HL-60 (cell line): Measurements from ENCODE around the gene SEPTIN10.

Experiments
- DNase-seq, 2 experiments: peaks; one replicate each; pipeline ENCODE4 v3.0.0-alpha.2; 2010 to 2020; ENCODE audit warnings: low read depth in 1 of 2, low spot score in 1 of 2
- H3K27ac ChIP-seq: fragments of 250-450 bp; sonication (Bioruptor Pico); replicated peaks from 2 replicates; pipeline ENCODE4 v1.5.1; 2020; ENCODE audit warnings: mild to moderate bottlenecking, moderate library complexity
- H3K27me3 ChIP-seq: fragments of 250-450 bp; sonication (Bioruptor Pico); 2 replicates; pipeline ENCODE4 v1.5.1; 2021; ENCODE audit warnings: mild to moderate bottlenecking, moderate library complexity; ENCODE audit not compliant: insufficient read depth, poor library complexity, severe bottlenecking
- H3K4me3 ChIP-seq: replicated peaks from 2 replicates; pipeline ENCODE4 v1.5.1; 2011; ENCODE audit warnings: mild to moderate bottlenecking, control low read depth, low read length; ENCODE audit not compliant: insufficient read depth
- CTCF ChIP-seq: IDR thresholded peaks from one replicate; pipeline ENCODE4 v1.5.1; 2011; ENCODE audit warnings: low read length, control low read depth, inconsistent platforms; ENCODE audit not compliant: insufficient read depth
- GABPA ChIP-seq: IDR thresholded peaks from 2 replicates; pipeline ENCODE4 v1.6.1; 2012; ENCODE audit warnings: low read depth
- POLR2AphosphoS5 ChIP-seq: IDR thresholded peaks from 2 replicates; pipeline ENCODE4 v1.6.1; 2012; ENCODE audit warnings: low read depth
- REST ChIP-seq: IDR thresholded peaks from 2 replicates; pipeline ENCODE4 v1.6.1; 2012; ENCODE audit warnings: low read depth; ENCODE audit not compliant: insufficient replicate concordance
- SPI1 ChIP-seq: IDR thresholded peaks from 2 replicates; pipeline ENCODE4 v1.6.1; 2012; ENCODE audit warnings: low read depth, mild to moderate bottlenecking, borderline replicate concordance

SEPTIN10 gene

GRCh38 chr2:109497911-109498870 lies 115.6 kb downstream of the SEPTIN10 start:
- no peak overlapping the region for H3K4me3 ChIP-seq
- DNase-seq: no peak
- H3K27ac ChIP-seq: no peak overlapping the region
- no peaks in the 10 kb centered on the region for H3K27me3 ChIP-seq
- TF ChIP-seq SPI1: no peak
- no peak for TF ChIP-seq POLR2AphosphoS5
- no peak for TF ChIP-seq GABPA
- TF ChIP-seq REST: no peak
- no peak for TF ChIP-seq CTCF

- TF ChIP-seq REST (no peak), GABPA (no peak), POLR2AphosphoS5 (no peak), CTCF (no peak), SPI1 (no peak)
- Histone ChIP-seq H3K4me3 (no peak overlapping the region), H3K27ac (no peak overlapping the region), H3K27me3 (no peaks in the 10 kb centered on the region)
- DNase-seq: no peak
Observed at GRCh38 chr2:109497463-109497862, 116.3 kb downstream of the SEPTIN10 start.

GRCh38 chr2:109494351-109494750 lies 119.4 kb downstream of the SEPTIN10 start:
- no peak for TF ChIP-seq CTCF
- TF ChIP-seq POLR2AphosphoS5: no peak
- TF ChIP-seq GABPA: no peak
- no peak for TF ChIP-seq REST
- TF ChIP-seq SPI1: no peak
- H3K4me3 ChIP-seq: no peak overlapping the region
- H3K27me3 ChIP-seq: no peaks in the 10 kb centered on the region
- H3K27ac ChIP-seq: no peak overlapping the region
- DNase-seq: no peak
